Epithelial cell of prostate (primary cell): ENCODE measurements around the gene PIKFYVE.
"Not testable (repeated sequence)": the region's sequence is repeated elsewhere in the genome, so short reads cannot be mapped to it uniquely, and the experiment has no call there.

Experiments
- DNase-seq: peaks from one replicate; pipeline ENCODE4 v3.0.0-alpha.2; 2011; ENCODE audit warnings: low read depth, low spot score
- H3K27ac ChIP-seq: fragments of 450-650 bp; 2 replicates; pipeline ENCODE4 v1.5.1; 2017; ENCODE audit warnings: mild to moderate bottlenecking

Gene PIKFYVE

GRCh38 chr2:208253600-208254117 lies 12.4 kb upstream of the PIKFYVE start:
- H3K27ac ChIP-seq, result peak overlapping the region; percentile 67
- DNase-seq, result no peak

- DNase-seq, result no peak
- peak overlapping the region; percentile 67 for H3K27ac ChIP-seq
Observed at GRCh38 chr2:208254118-208254870, 11.8 kb upstream of the PIKFYVE start.

GRCh38 chr2:208254871-208255556 lies 11.0 kb upstream of the PIKFYVE start, which contains the start of gene IDH1:
Gene IDH1, minus strand, starts transcription at chr2:208255071. Its CDS starts 3,520 bp downstream, at chr2:208251551.
- DNase-seq, result peak; percentile 37

DNA sequence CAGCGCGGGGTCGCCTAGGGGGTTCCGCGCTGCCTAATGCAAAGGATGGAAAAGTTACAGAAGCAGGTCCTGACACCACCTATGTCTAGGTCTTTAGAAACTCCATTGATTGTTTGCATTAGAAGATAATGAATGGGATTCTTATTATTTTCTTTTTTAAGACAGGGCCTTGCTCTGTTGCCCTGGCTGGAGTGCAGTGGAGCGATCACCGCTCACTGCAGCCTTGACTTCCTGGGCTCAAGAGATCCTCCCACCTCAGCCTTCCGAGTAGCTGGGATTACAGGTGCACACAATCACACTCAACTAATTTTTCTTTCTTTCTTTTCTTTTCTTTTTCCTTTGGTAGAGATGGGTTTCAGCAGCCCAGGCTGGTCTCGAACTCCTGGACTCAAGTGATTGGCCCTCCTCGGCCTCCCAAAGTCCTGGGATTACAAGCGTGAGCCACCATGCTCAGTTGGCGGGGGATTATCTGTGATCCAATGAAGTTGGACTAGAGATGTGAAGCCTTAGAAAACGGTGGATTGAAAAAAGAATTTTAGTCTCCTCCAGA lies 10.4 kb upstream of the PIKFYVE start:
- no peak for DNase-seq
- peak overlapping the region; percentile 67 for H3K27ac ChIP-seq

More at GRCh38 chr2:208254871-208255556, 11.0 kb upstream of the PIKFYVE start, which contains the start of gene IDH1:
- peak within 1 kb of the TSS; percentile 67 for H3K27ac ChIP-seq

DNA sequence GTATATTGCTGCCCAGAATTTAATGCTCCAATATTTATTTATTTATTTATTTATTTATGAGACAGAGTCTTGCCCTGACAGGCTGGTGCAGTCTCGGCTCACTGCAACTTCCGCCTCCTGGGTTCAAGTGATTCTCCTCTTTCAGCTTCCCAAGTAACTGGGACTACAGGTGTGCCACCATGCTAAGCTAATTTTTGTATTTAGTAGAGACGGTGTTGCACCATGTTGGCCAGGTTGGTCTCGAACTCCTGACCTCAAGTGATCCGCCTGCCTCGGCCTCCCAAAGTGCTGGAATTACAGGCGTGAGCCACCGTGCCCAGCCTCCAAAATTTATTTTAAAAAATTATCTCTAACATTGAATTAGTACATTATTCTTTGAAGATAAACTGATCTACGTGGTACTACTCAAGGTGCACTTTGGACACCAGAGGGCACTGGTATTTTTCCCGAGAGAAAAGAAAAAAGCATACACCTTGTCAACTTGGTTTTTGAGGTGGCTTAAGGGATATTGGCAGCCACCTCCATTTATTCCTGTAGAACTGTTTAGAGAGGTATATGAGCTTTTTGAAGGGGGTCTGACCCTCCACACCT lies 9.8 kb upstream of the PIKFYVE start:
- H3K27ac ChIP-seq, result peak overlapping the region; percentile 67
- no peak for DNase-seq

DNA sequence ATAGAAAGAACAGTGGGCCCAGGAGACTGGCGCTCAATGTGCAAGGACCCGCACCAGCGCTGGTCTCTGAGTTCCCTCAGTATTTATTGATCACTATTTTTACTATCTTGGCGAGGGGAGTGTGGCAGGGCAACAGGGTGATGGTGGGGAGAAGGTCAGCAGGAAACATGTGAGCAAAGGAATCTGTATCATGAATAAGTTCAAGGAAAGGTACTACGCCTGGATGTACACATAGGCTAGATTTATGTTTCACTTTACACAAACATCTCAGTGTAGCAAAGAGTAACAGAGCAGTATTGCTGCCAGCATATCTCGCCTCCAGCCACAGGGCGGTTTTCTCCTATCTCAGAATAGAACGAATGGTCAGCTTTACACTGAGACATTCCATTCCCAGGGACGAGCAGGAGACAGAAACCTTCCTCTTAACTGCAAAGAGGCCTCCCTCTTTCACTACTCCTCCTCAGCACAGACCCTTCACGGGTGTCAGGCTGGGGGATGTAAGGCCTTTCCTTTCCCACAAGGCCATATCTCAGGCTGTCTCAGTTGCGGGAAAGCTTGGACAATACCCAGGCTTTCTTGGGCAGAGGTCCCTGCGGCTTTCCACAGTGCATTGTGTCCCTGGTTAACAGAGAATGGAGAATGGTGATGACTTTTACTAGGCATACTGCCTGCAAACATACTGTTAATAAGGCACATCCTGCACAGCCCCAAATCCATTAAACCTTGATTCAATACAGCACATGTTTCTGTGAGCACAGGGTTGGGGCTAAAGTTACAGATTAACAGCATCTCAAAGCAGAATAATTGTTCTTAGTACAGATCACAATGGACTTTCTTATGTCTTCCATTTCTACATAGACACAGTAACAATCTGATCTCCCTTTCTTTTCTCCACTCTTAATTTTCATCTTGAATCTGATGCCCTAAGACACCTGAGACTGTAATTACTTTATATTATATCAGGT lies 8.9 kb upstream of the PIKFYVE start:
- not testable (repeated sequence) for H3K27ac ChIP-seq, DNase-seq

DNA sequence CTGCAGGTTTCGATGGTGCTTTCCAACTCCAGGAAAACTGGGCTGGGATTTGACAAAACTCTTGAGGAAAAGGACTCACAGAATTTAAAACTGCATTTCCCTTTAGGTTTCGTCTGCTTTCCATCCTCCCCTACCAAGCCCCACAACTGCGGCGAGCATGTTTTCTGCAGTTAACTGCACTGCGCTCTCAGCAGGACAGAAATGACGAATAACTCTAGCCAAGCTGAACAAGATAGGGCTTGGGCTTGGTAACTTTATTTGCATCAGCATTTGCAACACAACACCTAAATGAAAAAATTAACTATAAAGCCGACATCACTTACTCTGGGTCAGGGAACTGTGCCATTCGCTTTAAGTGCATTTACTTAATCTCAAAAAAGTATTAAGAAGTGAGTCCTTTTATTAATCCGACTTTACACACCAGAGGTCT lies 669 bp upstream of the PIKFYVE start:
- DNase-seq, result no peak

GRCh38 chr2:208266553-208266893 lies 468 bp downstream of the PIKFYVE start:
- H3K27ac ChIP-seq, result peak overlapping the region; percentile 90
- DNase-seq, result no peak

More for the DNA sequence above, 669 bp upstream of the PIKFYVE start:
- peak overlapping the region; percentile 90 for H3K27ac ChIP-seq

DNA sequence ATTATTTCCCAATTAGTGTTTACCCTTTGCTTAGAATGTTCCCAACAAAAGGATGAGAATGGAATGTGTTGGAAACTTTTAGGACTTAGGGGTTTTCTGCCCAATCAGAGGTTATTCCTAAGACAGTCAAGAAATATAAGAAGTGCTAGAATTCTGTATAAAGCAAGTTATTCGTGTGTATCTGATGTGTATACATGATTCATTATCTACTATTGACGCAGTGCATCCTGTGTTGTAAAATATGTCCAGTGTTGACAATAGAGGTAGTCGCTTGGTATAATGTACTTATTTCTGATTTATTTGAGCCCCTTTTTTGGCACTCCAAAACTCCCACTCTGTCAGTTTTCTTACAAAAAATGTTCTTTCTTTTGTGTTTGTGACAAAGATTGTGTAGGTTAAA lies 881 bp downstream of the PIKFYVE start:
- no peak for DNase-seq
- peak overlapping the region; percentile 90 for H3K27ac ChIP-seq

- peak overlapping the region; percentile 90 for H3K27ac ChIP-seq
- DNase-seq, result not testable (repeated sequence)
Observed at GRCh38 chr2:208267526-208267925, 1.5 kb downstream of the PIKFYVE start.

- H3K27ac ChIP-seq, result no peak overlapping the region
- no peak for DNase-seq
Observed at GRCh38 chr2:208268156-208268952, 2.3 kb downstream of the PIKFYVE start.

- DNase-seq, result no peak
- H3K27ac ChIP-seq, result no peak overlapping the region
Observed at GRCh38 chr2:208269091-208269490, 3.0 kb downstream of the PIKFYVE start.

- no peak overlapping the region for H3K27ac ChIP-seq
- DNase-seq, result no peak
Observed at GRCh38 chr2:208274748-208275147, 8.7 kb downstream of the PIKFYVE start.

DNA sequence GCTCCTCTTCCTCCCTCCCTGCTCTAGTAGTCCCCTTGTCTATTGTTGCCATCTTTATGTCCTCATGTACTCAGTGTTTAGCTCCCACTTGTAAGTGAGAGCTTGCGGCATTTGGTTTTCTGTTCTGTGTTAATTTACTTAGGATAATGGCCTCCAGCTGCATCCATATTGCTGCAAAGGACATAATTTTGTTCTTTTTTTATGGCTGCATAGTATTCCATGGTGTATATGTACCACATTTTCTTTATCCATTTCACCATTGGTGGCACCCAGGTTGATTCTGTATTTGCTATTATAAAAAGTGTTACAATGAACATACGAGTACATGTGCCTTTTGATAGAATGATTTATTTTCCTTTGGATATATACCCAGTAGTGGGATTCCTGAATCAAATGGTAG lies 12.5 kb downstream of the PIKFYVE start:
- no peak overlapping the region for H3K27ac ChIP-seq
- no peak for DNase-seq

GRCh38 chr2:208279236-208279635 lies 13.2 kb downstream of the PIKFYVE start:
- DNase-seq, result no peak
- H3K27ac ChIP-seq, result no peak overlapping the region

DNA sequence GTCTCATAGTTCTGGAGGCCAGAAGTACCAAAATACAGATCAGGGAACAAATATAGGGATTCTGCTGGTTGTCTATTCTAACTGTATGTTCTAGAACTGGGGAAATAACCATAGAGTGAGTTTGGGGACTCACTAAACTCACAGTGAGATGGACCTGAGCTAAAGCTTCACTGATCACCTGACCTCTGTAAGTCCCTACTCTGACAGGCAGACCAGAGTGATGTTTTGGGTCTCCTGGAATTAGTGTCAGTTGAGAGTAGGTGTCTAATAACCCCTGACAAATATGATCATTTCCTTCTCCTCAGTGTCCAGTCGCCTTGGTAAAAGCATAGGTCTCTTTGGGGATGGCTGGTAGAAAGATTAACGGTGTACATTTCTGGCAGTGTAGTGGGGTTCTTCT lies 14.2 kb downstream of the PIKFYVE start:
- H3K27ac ChIP-seq, result no peak overlapping the region
- no peak for DNase-seq

- DNase-seq, result no peak
- no peak overlapping the region for H3K27ac ChIP-seq
Observed at GRCh38 chr2:208280933-208281332, 14.9 kb downstream of the PIKFYVE start.

- no peak for DNase-seq
- H3K27ac ChIP-seq, result no peak overlapping the region
Observed at GRCh38 chr2:208285853-208286252, 19.8 kb downstream of the PIKFYVE start.
